Pancreas (tissue), 10 donors: ENCODE results near the gene PSMD2. TPM values are rescaled to one million over a fixed set of nuclear protein-coding genes. Genes with fewer than 3 reads are reported as not detected.
A peak's percentile ranks its signal among the peaks of the same experiment; 100 is the strongest.

Experiments used
- ATAC-seq, 4 donors: fragments of 200-7000 bp; cut with Tn5 transposase; one replicate each; pipeline versions ENCODE4 v1.8.0 to v1.9.1; 2020; ENCODE audit warnings: mild to moderate bottlenecking in 4 of 4, moderate library complexity in 4 of 4
- DNase-seq, 6 donors: peaks; one replicate each; pipeline ENCODE4 v3.0.0-alpha.2; 2020
- FAIRE-seq: peaks from 2 replicates; lab custom pipeline; 2012; peaks lifted over from hg19 to GRCh38; lab: Jason Lieb, UNC
- H3K27ac ChIP-seq, 4 donors: fragments of 200-600 bp; sonication (generic); 1 replicate in 3 of 4; 2 replicates in 1 of 4; pipeline versions ENCODE4 v1.5.0 to v1.8.0; 2020
- H3K27me3 ChIP-seq, 4 donors: fragments of 200-600 bp; one replicate each; pipeline ENCODE4 v1.8.0; 2021
- H3K36me3 ChIP-seq, 3 donors: fragments of 200-600 bp; sonication (generic) in 1 of 3; one replicate each; pipeline versions ENCODE4 v1.5.0 to v1.8.0; 2020 to 2021
- H3K4me1 ChIP-seq, 3 donors: fragments of 200-600 bp; one replicate each; pipeline ENCODE4 v1.8.0; 2021
- H3K4me3 ChIP-seq, 4 donors: fragments of 200-600 bp; sonication (generic) in 2 of 4; one replicate each; pipeline versions ENCODE4 v1.5.0 to v1.8.0; 2020 to 2021
- H3K9me3 ChIP-seq, 4 donors: fragments of 200-600 bp; one replicate each; pipeline ENCODE4 v1.8.0; 2021
- WGBS, 2 donors: extraction: QIAGEN DNeasy Blood & Tissue Kit; methylation state at CpG; one replicate each; pipeline ENCODE4 v1.1.7; 2013; 5-methylcytosine and 5-hydroxymethylcytosine counted together
- intact Hi-C, 3 donors: fragments of 100-400 bp; cut with DNase I; formaldehyde crosslinking; loops; one replicate each; pipeline versions ENCODE4 v1.11.1 to v1.14.2; 2022
- polyA plus RNA-seq, 2 donors: library from polyadenylated mRNA; stranded (reverse); fragments of 200-250 nt; gene quantifications; one replicate each; pipeline ENCODE4 v1.2.3, GENCODE V29; 2013
- total RNA-seq, 6 donors: library from RNA; stranded (reverse); fragmentation: NEBNext Ultra II Directional in 4 of 6; extraction: Animal tissue kit (Norgen Biotek cat#: 25700) in 4 of 6; gene quantifications; one replicate each; pipeline versions ENCODE4 v1.2.1 to v1.2.4, GENCODE V29; 2021 to 2023
- TF ChIP-seq, protein P1 (sequence below), 4 donors: fragments of 200-600 bp; sonication (generic) in 3 of 4; IDR thresholded peaks; one replicate each; pipeline versions ENCODE4 v1.5.0 to v1.8.0; 2021; ENCODE audit warnings: antibody characterized with exemption in 4 of 4
- donor health status: healthy with polysubstance abuse.
- donor health status: DM: no; HTN: no; CAD: no; lungs with moderate emphysema.
- donor health status: DM: no; HTN: no; CAD: no.
- donor health status: control.
- donor health status: control.
- donor health status: Bipolar disorder and iron deficiency.
- donor health status: DM: yes; HTN: yes; CAD: no.
- donor health status: DM: no; HTN: no; CAD: no.
- donor health status: DM: no; HTN: no; CAD: no.
- donor health status: DM: yes; HTN: yes; CAD: no.

The PSMD2 gene
- total and polyA plus RNA-seq, 8 donors, result 38.4 to 89.6 (median 54.1) TPM

DNA sequence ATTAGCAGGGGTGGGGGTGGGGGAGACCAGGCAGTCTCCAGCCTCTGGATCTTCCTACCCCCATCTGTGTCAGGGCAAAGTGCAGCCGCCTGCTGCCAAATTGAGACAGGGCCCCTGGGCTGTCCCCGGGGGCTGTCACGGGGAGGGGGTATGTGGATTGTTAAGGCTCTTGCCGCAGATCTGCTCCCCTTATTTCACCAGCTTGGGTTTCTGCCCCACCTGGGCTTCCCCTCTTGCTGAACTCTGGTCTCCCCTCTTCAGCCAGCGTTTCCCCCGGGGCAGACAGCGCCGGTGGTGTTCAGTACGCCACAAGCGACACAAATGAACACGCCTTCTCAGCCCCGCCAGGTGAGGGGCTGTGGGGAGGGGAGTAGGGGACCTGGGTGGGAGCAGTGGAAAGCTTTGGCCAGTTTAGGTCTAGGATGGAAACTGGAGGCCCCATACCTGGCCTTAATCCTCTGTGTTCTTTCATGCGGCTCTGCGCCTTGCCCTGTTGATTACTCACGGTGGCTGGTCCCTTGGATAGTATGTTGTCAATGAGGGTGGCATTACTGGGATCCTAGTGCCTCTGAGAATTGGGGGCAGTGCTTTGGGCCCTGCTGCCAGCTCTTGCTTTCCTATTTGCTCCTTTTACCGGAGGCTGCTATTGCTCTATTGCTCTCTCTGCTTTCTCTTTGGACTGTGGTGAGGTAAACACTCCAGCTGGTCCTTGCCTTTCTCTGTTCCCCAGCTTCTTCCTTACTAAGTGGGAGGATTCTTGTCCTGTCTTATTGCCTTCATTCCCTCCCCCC lies 17.0 kb downstream of the PSMD2 start:
- H3K4me1 ChIP-seq, result peaks cover 27 to 38% (median 30%) of the 10 kb centered on the region in 3 donors
- H3K36me3 ChIP-seq, result peaks cover 0 to 7% (median 5%) of the 10 kb centered on the region in 3 donors
- peak overlapping the region; percentile 89 to 94 (median 91) for H3K27ac ChIP-seq
- DNase-seq (peak in 2 of 6 donors; percentile 23 to 48), FAIRE-seq (no peak), ATAC-seq (no peak)
- 9 to 16% methylated on average over 14 to 16 of the region's 16 CpGs for WGBS, 2 donors
- peak overlapping the region; percentile 83 to 94 (median 88) for H3K4me3 ChIP-seq
- H3K9me3 ChIP-seq, result no peaks in the 10 kb centered on the region
- intact Hi-C loops, result no loop called here
- TF ChIP-seq, protein P1, sequence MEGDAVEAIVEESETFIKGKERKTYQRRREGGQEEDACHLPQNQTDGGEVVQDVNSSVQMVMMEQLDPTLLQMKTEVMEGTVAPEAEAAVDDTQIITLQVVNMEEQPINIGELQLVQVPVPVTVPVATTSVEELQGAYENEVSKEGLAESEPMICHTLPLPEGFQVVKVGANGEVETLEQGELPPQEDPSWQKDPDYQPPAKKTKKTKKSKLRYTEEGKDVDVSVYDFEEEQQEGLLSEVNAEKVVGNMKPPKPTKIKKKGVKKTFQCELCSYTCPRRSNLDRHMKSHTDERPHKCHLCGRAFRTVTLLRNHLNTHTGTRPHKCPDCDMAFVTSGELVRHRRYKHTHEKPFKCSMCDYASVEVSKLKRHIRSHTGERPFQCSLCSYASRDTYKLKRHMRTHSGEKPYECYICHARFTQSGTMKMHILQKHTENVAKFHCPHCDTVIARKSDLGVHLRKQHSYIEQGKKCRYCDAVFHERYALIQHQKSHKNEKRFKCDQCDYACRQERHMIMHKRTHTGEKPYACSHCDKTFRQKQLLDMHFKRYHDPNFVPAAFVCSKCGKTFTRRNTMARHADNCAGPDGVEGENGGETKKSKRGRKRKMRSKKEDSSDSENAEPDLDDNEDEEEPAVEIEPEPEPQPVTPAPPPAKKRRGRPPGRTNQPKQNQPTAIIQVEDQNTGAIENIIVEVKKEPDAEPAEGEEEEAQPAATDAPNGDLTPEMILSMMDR (IDR thresholded peaks at IDR 0.05), result no peak
- H3K27me3 ChIP-seq, result no peaks in the 10 kb centered on the region

- 47 to 57% methylated on average over 7 of the region's 7 CpGs for WGBS, 2 donors
- intact Hi-C loops, result no loop called here
- TF ChIP-seq, protein P1 (IDR thresholded peaks at IDR 0.05), result no peak
- no peak for ATAC-seq
- H3K9me3 ChIP-seq, result no peaks in the 10 kb centered on the region
- H3K4me1 ChIP-seq, result peaks cover 27 to 38% (median 30%) of the 10 kb centered on the region in 3 donors
- H3K36me3 ChIP-seq, result peaks cover 3 to 14% (median 12%) of the 10 kb centered on the region in 3 donors
- DNase-seq, result no peak
- no peak overlapping the region for H3K27ac ChIP-seq
- no peaks in the 10 kb centered on the region for H3K27me3 ChIP-seq
- FAIRE-seq, result no peak
- peak overlapping the region in 3 of 4 donors; percentile 85 to 94 (median 90) for H3K4me3 ChIP-seq
Observed at GRCh38 chr3:184316792-184317191, 17.8 kb downstream of the PSMD2 start.

GRCh38 chr3:184317201-184317600 lies 18.2 kb downstream of the PSMD2 start:
- DNase-seq (no peak), ATAC-seq (no peak), FAIRE-seq (no peak)
- Histone ChIP-seq H3K27me3 (no peaks in the 10 kb centered on the region), H3K36me3 (peaks cover 6 to 18% (median 16%) of the 10 kb centered on the region in 3 donors), H3K4me1 (peaks cover 27 to 38% (median 30%) of the 10 kb centered on the region in 3 donors), H3K27ac (peak overlapping the region in 2 of 4 donors; percentile 11 to 64), H3K9me3 (no peaks in the 10 kb centered on the region), H3K4me3 (peak overlapping the region in 2 of 4 donors; percentile 85 to 94)
- intact Hi-C loops, result no loop called here
- 39 to 43% methylated on average over 5 of the region's 5 CpGs for WGBS, 2 donors
- TF ChIP-seq, protein P1 (IDR thresholded peaks at IDR 0.05), result no peak

DNA sequence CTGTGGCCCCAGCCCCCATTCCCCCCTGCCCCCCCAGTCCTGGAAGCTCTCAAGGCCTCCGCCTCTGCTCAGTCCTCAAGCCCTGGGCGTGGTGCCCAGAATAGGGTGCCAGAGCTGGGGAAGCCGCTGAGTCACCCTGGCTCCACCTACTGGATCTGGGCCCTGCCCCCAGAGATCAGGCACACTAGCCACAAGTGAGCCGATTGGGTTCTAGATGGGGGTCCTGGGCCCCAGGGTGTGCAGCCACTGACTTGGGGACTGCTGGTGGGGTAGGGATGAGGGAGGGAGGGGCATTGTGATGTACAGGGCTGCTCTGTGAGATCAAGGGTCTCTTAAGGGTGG lies 21.0 kb downstream of the PSMD2 start:
- H3K4me1 ChIP-seq, result peaks cover 27 to 38% (median 30%) of the 10 kb centered on the region in 3 donors

More for the DNA sequence above, 21.0 kb downstream of the PSMD2 start:
- DNase-seq, result peak; percentile 94 to 99 (median 98)
- WGBS, 2 donors, result 3 to 5% methylated on average over 4 of the region's 4 CpGs
- Histone ChIP-seq H3K4me3 (peak overlapping the region in 2 of 4 donors; percentile 28 to 32), H3K9me3 (no peaks in the 10 kb centered on the region), H3K27me3 (no peaks in the 10 kb centered on the region), H3K27ac (peak overlapping the region; percentile 69 to 92 (median 80)), H3K36me3 (peaks cover 19 to 47% (median 45%) of the 10 kb centered on the region in 3 donors)
- intact Hi-C loops, result no loop called here
- TF ChIP-seq, protein P1 (IDR thresholded peaks at IDR 0.05), result no peak
- FAIRE-seq, result no peak
- peak; percentile 88 to 94 (median 90) for ATAC-seq
